Measurements from ENCODE around the gene CDC42BPA.

CDC42BPA gene

GRCh38 chr1:226976276-226976977 is 341.9 kb downstream of the CDC42BPA start:
- no peak overlapping the region for H3K4me3 ChIP-seq (ENCODE audit: low read length)
- no peak for DNase-seq (ENCODE audit: low read depth)
- no peak for TF ChIP-seq CTCF (conservative IDR thresholded peaks at IDR 0.05; ENCODE audit: low read length)

GRCh38 chr1:226975259-226976250 is 342.7 kb downstream of the CDC42BPA start:
- TF ChIP-seq CTCF (conservative IDR thresholded peaks at IDR 0.05; ENCODE audit: low read length): no peak
- no peak overlapping the region for H3K4me3 ChIP-seq (ENCODE audit: low read length)
- DNase-seq (ENCODE audit: low read depth): no peak

- no peak overlapping the region for H3K4me3 ChIP-seq (ENCODE audit: low read length)
- no peak for TF ChIP-seq CTCF (conservative IDR thresholded peaks at IDR 0.05; ENCODE audit: low read length)
- no peak for DNase-seq (ENCODE audit: low read depth)
These were observed 343.6 kb downstream of the CDC42BPA start for GRCh38 chr1:226974544-226975258.

GRCh38 chr1:226973898-226974543 is 344.3 kb downstream of the CDC42BPA start:
- DNase-seq (ENCODE audit: low read depth): peak; percentile 58
- H3K4me3 ChIP-seq (ENCODE audit: low read length): no peak overlapping the region
- TF ChIP-seq CTCF (conservative IDR thresholded peaks at IDR 0.05; ENCODE audit: low read length): 0 out of 2 replicates have a peak, but pooled peaks have one; percentile 10

GRCh38 chr1:226973371-226973897 is 344.9 kb downstream of the CDC42BPA start:
- peak; percentile 43 for DNase-seq (ENCODE audit: low read depth)
- H3K4me3 ChIP-seq (ENCODE audit: low read length): no peak overlapping the region
- no peak for TF ChIP-seq CTCF (conservative IDR thresholded peaks at IDR 0.05; ENCODE audit: low read length)

DNA sequence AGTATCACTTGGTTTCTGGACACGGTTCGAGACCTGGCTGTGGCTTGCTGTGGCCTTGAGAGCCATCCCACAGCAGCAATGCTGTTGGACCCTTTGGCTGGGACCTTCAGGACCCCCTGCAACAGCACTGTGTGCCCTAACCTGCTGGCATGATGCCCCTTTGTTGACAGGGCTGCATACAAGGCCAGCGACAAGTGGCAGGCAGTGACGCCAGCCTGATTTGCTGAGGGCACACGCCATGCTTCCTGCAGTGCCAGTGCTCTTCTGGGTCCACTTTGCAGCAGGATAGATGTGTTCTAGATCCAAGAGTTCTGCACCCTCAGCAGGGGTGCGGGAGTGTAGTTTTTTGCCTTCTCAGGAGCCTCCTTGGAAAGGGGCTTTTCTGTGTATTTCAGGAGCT is 345.4 kb downstream of the CDC42BPA start:
- TF ChIP-seq CTCF (conservative IDR thresholded peaks at IDR 0.05; ENCODE audit: low read length): no peak
- DNase-seq (ENCODE audit: low read depth): no peak
- H3K4me3 ChIP-seq (ENCODE audit: low read length): no peak overlapping the region

All from AG10803 (cell line).